K562 (cell line): ENCODE measurements around the gene OXSR1. TPM values are rescaled to one million over a fixed set of nuclear protein-coding genes. Genes with fewer than 3 reads are reported as not detected.

Experiments used
- HNRNPK ChIP-seq: fragments of 200-400 bp; formaldehyde crosslinking; IDR thresholded peaks from one replicate; pipeline ENCODE4 v1.6.1; 2018; ENCODE audit warnings: mild to moderate bottlenecking, low read depth, low read length; ENCODE audit not compliant: poor library complexity, severe bottlenecking
- RBM34 ChIP-seq: fragments of 200-400 bp; formaldehyde crosslinking; IDR thresholded peaks from 2 replicates; pipeline ENCODE4 v1.6.1; 2018; ENCODE audit warnings: low read length, borderline replicate concordance; ENCODE audit not compliant: insufficient read depth
- SAP30 ChIP-seq: fragments of 200-600 bp; sonication (generic); IDR thresholded peaks from 2 replicates; pipeline ENCODE4 v1.6.1; 2012; ENCODE audit warnings: borderline replicate concordance, low read depth, mild to moderate bottlenecking, moderate library complexity, low read length, control low read depth, inconsistent platforms; ENCODE audit not compliant: insufficient read depth, poor library complexity, severe bottlenecking
- SMAD3 ChIP-seq: fragments of 450-650 bp; formaldehyde crosslinking; conservative IDR thresholded peaks from 2 replicates; pipeline ENCODE4 v1.4.0; 2020; ENCODE audit warnings: mild to moderate bottlenecking
- SMAD4 ChIP-seq: fragments of 250-450 bp; sonication (Bioruptor Pico); conservative IDR thresholded peaks from 2 replicates; pipeline ENCODE4 v1.8.0; 2021; ENCODE audit warnings: inconsistent platforms, mild to moderate bottlenecking, moderate library complexity
- TEAD2 ChIP-seq: fragments of 450-650 bp; IDR thresholded peaks from 2 replicates; pipeline ENCODE4 v1.6.1; 2016; ENCODE audit warnings: missing genetic modification characterization, control low read depth, missing compliant biosample characterization
- TSC22D4 ChIP-seq: fragments of 450-650 bp; IDR thresholded peaks from 2 replicates; pipeline ENCODE4 v1.6.1; 2016; ENCODE audit warnings: missing genetic modification characterization, missing biosample characterization, control low read depth
- ZFP36 ChIP-seq: fragments of 150-350 bp; IDR thresholded peaks from 2 replicates; pipeline ENCODE4 v1.6.1; 2018; ENCODE audit warnings: low read length, low read depth; ENCODE audit not compliant: partially characterized antibody
- ZNF707 ChIP-seq: fragments of 250-450 bp; sonication (Bioruptor Pico); conservative IDR thresholded peaks from 2 replicates; pipeline ENCODE4 v1.8.0; 2022; ENCODE audit warnings: inconsistent platforms, mild to moderate bottlenecking, moderate library complexity
- polyA plus RNA-seq, 8 experiments: library from polyadenylated mRNA; depleted of rRNA in 4 of 8; stranded (reverse) in 5 of 8; unstranded in 3 of 8; fragments of >200 nt; fragmentation: Nextera tagmentation in 2 of 8; fragmentation: Illumina TruSeq in 1 of 8; extraction: Ambion mirVana in 2 of 8; extraction: Trizol in 1 of 8; gene quantifications; 2 replicates each; pipeline versions ENCODE4 v1.2.1 to v1.2.3, GENCODE V29; 2011 to 2014; ENCODE audit warnings: inconsistent platforms in 1 of 8, missing spikeins in 1 of 8
- total RNA-seq, 7 experiments: library from RNA; depleted of rRNA in 6 of 7; stranded (reverse); fragments of >200 nt in 6 of 7; fragmentation: Illumina TruSeq in 2 of 7; extraction: Trizol in 2 of 7; gene quantifications; 2 replicates each; pipeline versions ENCODE4 v1.2.1 to v1.2.3, GENCODE V29; 2011 to 2021; ENCODE audit warnings: low replicate concordance in 1 of 7
- TF ChIP-seq, protein P1 (sequence below): fragments of 450-650 bp; IDR thresholded peaks from 2 replicates; pipeline ENCODE4 v1.6.1; 2017; ENCODE audit warnings: mild to moderate bottlenecking, moderate library complexity
- TF ChIP-seq, protein P2 (sequence below): fragments of 450-650 bp; IDR thresholded peaks from 2 replicates; pipeline ENCODE4 v1.6.1; 2017; ENCODE audit warnings: antibody characterized with exemption, mild to moderate bottlenecking
- TF ChIP-seq, protein P3 (sequence below): fragments of 450-650 bp; formaldehyde crosslinking; IDR thresholded peaks from 2 replicates; pipeline ENCODE4 v1.4.0; 2020; ENCODE audit warnings: mild to moderate bottlenecking
- TF ChIP-seq, protein P4 (sequence below): fragments of 250-450 bp; sonication (Bioruptor Pico); IDR thresholded peaks from 2 replicates; pipeline ENCODE4 v1.4.0; 2020; ENCODE audit warnings: mild to moderate bottlenecking, moderate library complexity
- TF ChIP-seq, protein P5 (sequence below), 3 experiments: fragments of 200-800 bp in 1 of 3; fragments of 250-450 bp in 1 of 3; fragments of 450-650 bp in 1 of 3; sonication (Bioruptor Pico) in 1 of 3; sonication (Bioruptor generic) in 1 of 3; formaldehyde crosslinking in 1 of 3; IDR thresholded peaks; 2 replicates each; pipeline versions ENCODE4 v1.6.1 to v1.8.0; 2016 to 2022; ENCODE audit warnings: mild to moderate bottlenecking in 2 of 3, missing genetic modification characterization in 2 of 3, missing compliant biosample characterization in 1 of 3, moderate library complexity in 1 of 3

OXSR1 gene
- total and polyA plus RNA-seq, 9 of the 15 experiments (the other 6 are each of a cell fraction or from before 2014, with no cell fraction given), result 15.7 to 87.6 (median 48.7) TPM

DNA sequence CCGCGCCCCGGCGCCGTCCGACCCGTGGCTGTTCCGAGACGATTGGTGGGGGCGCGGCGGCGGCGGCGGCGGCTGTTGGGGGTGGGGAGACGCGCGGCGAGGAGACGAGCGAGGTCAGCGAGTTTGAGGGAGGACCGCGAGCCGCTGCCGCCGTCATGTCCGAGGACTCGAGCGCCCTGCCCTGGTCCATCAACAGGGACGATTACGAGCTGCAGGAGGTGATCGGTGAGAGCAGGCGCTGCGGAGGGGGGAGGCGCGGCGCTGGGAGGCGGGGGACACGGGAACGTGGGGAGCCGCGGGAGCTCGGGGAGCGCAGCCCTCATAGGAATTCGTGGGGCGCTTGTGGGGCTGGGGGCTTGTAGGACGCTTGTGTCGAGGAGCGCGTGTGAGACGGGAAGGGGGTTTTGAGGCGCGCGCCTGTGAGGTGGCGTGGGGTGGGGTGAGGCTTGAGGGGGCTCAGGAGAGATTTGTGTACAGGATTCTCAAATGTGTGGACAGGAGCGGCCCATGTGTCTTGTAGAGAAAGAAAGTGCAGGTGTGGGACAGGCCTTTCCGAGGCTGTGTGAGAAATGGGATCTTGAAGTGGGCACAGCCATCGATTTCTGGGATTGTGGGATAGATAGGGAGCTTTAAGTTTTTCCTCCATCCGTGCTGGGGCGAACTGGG lies 518 bp downstream of the OXSR1 start (continued):
- TF ChIP-seq RBM34, result no peak
- TF ChIP-seq TEAD2 (tag), result no peak
- TF ChIP-seq SAP30, result no peak
- TF ChIP-seq, protein P1, sequence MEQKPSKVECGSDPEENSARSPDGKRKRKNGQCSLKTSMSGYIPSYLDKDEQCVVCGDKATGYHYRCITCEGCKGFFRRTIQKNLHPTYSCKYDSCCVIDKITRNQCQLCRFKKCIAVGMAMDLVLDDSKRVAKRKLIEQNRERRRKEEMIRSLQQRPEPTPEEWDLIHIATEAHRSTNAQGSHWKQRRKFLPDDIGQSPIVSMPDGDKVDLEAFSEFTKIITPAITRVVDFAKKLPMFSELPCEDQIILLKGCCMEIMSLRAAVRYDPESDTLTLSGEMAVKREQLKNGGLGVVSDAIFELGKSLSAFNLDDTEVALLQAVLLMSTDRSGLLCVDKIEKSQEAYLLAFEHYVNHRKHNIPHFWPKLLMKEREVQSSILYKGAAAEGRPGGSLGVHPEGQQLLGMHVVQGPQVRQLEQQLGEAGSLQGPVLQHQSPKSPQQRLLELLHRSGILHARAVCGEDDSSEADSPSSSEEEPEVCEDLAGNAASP, result no peak
- no peak for TF ChIP-seq ZFP36
- TF ChIP-seq SMAD4 (CRISPR knock-in tag), result peak; percentile 92; the same call in 1 of the 2 replicates
- TF ChIP-seq SMAD3, result no peak
- TF ChIP-seq TSC22D4 (tag), result no peak
- no peak for TF ChIP-seq ZNF707 (CRISPR knock-in tag)
- TF ChIP-seq HNRNPK, result no peak
- TF ChIP-seq, protein P2, sequence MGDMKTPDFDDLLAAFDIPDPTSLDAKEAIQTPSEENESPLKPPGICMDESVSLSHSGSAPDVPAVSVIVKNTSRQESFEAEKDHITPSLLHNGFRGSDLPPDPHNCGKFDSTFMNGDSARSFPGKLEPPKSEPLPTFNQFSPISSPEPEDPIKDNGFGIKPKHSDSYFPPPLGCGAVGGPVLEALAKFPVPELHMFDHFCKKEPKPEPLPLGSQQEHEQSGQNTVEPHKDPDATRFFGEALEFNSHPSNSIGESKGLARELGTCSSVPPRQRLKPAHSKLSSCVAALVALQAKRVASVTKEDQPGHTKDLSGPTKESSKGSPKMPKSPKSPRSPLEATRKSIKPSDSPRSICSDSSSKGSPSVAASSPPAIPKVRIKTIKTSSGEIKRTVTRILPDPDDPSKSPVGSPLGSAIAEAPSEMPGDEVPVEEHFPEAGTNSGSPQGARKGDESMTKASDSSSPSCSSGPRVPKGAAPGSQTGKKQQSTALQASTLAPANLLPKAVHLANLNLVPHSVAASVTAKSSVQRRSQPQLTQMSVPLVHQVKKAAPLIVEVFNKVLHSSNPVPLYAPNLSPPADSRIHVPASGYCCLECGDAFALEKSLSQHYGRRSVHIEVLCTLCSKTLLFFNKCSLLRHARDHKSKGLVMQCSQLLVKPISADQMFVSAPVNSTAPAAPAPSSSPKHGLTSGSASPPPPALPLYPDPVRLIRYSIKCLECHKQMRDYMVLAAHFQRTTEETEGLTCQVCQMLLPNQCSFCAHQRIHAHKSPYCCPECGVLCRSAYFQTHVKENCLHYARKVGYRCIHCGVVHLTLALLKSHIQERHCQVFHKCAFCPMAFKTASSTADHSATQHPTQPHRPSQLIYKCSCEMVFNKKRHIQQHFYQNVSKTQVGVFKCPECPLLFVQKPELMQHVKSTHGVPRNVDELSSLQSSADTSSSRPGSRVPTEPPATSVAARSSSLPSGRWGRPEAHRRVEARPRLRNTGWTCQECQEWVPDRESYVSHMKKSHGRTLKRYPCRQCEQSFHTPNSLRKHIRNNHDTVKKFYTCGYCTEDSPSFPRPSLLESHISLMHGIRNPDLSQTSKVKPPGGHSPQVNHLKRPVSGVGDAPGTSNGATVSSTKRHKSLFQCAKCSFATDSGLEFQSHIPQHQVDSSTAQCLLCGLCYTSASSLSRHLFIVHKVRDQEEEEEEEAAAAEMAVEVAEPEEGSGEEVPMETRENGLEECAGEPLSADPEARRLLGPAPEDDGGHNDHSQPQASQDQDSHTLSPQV, result no peak
- TF ChIP-seq, protein P3, sequence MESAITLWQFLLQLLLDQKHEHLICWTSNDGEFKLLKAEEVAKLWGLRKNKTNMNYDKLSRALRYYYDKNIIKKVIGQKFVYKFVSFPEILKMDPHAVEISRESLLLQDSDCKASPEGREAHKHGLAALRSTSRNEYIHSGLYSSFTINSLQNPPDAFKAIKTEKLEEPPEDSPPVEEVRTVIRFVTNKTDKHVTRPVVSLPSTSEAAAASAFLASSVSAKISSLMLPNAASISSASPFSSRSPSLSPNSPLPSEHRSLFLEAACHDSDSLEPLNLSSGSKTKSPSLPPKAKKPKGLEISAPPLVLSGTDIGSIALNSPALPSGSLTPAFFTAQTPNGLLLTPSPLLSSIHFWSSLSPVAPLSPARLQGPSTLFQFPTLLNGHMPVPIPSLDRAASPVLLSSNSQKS (CRISPR knock-in tag), result no peak
- TF ChIP-seq, protein P4, sequence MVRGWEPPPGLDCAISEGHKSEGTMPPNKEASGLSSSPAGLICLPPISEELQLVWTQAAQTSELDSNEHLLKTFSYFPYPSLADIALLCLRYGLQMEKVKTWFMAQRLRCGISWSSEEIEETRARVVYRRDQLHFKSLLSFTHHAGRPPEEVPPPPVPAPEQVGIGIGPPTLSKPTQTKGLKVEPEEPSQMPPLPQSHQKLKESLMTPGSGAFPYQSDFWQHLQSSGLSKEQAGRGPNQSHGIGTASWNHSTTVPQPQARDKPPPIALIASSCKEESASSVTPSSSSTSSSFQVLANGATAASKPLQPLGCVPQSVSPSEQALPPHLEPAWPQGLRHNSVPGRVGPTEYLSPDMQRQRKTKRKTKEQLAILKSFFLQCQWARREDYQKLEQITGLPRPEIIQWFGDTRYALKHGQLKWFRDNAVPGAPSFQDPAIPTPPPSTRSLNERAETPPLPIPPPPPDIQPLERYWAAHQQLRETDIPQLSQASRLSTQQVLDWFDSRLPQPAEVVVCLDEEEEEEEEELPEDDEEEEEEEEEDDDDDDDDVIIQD, result no peak
- TF ChIP-seq, protein P5, sequence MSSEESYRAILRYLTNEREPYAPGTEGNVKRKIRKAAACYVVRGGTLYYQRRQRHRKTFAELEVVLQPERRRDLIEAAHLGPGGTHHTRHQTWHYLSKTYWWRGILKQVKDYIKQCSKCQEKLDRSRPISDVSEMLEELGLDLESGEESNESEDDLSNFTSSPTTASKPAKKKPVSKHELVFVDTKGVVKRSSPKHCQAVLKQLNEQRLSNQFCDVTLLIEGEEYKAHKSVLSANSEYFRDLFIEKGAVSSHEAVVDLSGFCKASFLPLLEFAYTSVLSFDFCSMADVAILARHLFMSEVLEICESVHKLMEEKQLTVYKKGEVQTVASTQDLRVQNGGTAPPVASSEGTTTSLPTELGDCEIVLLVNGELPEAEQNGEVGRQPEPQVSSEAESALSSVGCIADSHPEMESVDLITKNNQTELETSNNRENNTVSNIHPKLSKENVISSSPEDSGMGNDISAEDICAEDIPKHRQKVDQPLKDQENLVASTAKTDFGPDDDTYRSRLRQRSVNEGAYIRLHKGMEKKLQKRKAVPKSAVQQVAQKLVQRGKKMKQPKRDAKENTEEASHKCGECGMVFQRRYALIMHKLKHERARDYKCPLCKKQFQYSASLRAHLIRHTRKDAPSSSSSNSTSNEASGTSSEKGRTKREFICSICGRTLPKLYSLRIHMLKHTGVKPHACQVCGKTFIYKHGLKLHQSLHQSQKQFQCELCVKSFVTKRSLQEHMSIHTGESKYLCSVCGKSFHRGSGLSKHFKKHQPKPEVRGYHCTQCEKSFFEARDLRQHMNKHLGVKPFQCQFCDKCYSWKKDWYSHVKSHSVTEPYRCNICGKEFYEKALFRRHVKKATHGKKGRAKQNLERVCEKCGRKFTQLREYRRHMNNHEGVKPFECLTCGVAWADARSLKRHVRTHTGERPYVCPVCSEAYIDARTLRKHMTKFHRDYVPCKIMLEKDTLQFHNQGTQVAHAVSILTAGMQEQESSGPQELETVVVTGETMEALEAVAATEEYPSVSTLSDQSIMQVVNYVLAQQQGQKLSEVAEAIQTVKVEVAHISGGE (CRISPR knock-in tag; IDR thresholded peaks at IDR 0.05), result no peak
